Caco-2 (cell line): ENCODE results near the gene AKAP8L. TPM values are rescaled to one million over a fixed set of nuclear protein-coding genes. Genes with fewer than 3 reads are reported as not detected.

Source experiments
- BruUV-seq: library from RNA; stranded (reverse); fragments of 400-500 nt; replicated peaks from 2 replicates; lab custom pipeline; 2021; lab: Mats Ljungman, UMichigan
- CTCF ChIA-PET: fragments of 300-600 bp; sonication (Branson Sonifier 250); formaldehyde crosslinking; loops from one replicate; lab custom pipeline; 2022; ENCODE audit warnings: antibody characterized with exemption; lab: Charles Lee
- POLR2A ChIA-PET: fragments of 300-600 bp; sonication (Branson Sonifier 250); formaldehyde crosslinking; loops from one replicate; lab custom pipeline; 2022; ENCODE audit warnings: antibody characterized with exemption; lab: Charles Lee
- DNase-seq, 2 experiments: peaks; one replicate each; pipeline versions ENCODE4 v3.0.0 to v3.0.0-alpha.2; 2020 to 2022
- H3K27me3 ChIP-seq: replicated peaks from 2 replicates; pipeline ENCODE4 v1.6.0; 2011; ENCODE audit warnings: low read length; ENCODE audit not compliant: control insufficient read depth, insufficient read depth
- H3K36me3 ChIP-seq: 2 replicates; pipeline ENCODE4 v1.5.1; 2011; ENCODE audit warnings: low read length; ENCODE audit not compliant: control insufficient read depth, insufficient read depth
- H3K4me1 ChIP-seq: fragments of 250-450 bp; sonication (Bioruptor Pico); 2 replicates; pipeline ENCODE4 v1.5.1; 2020; ENCODE audit warnings: mild to moderate bottlenecking
- H3K4me3 ChIP-seq: 2 replicates; pipeline ENCODE4 v1.5.1; 2011; ENCODE audit warnings: low read depth, mild to moderate bottlenecking, control low read depth, low read length
- H3K9me3 ChIP-seq: fragments of 250-450 bp; sonication (Bioruptor Pico); 2 replicates; pipeline ENCODE4 v1.5.1; 2020; ENCODE audit warnings: mild to moderate bottlenecking, moderate library complexity
- H3K27ac Mint-ChIP-seq: one replicate; pipeline ENCODE4 v1.8.0; 2022; ENCODE audit warnings: mixed read lengths; ENCODE audit not compliant: unreplicated experiment
- H3K27me3 Mint-ChIP-seq: one replicate; pipeline ENCODE4 v1.8.0; 2022; ENCODE audit warnings: mixed read lengths; ENCODE audit not compliant: insufficient read depth, unreplicated experiment
- H3K36me3 Mint-ChIP-seq: one replicate; pipeline ENCODE4 v1.8.0; 2022; ENCODE audit warnings: mild to moderate bottlenecking, mixed read lengths; ENCODE audit not compliant: insufficient read depth, unreplicated experiment
- H3K4me1 Mint-ChIP-seq: one replicate; pipeline ENCODE4 v1.8.0; 2022; ENCODE audit warnings: low read depth, mixed read lengths; ENCODE audit not compliant: unreplicated experiment
- H3K4me3 Mint-ChIP-seq: one replicate; pipeline ENCODE4 v1.8.0; 2022; ENCODE audit warnings: mild to moderate bottlenecking, moderate library complexity, mixed read lengths; ENCODE audit not compliant: unreplicated experiment
- H3K9me3 Mint-ChIP-seq: one replicate; pipeline ENCODE4 v1.8.0; 2022; ENCODE audit warnings: mixed read lengths; ENCODE audit not compliant: unreplicated experiment
- intact Hi-C: fragments of 100-400 bp; cut with micrococcal nuclease; formaldehyde crosslinking; loops from one replicate; pipeline ENCODE4 v1.10.0; 2022; ENCODE audit not compliant: unreplicated experiment
- total RNA-seq: library from RNA; stranded (reverse); gene quantifications from 2 replicates; pipeline ENCODE4 v1.2.3, GENCODE V29; 2022
- TF ChIP-seq, protein P1 (sequence below), 2 experiments: fragments of 200-600 bp in 1 of 2; IDR thresholded peaks; 1 replicate in 1 of 2; 2 replicates in 1 of 2; pipeline versions ENCODE4 v1.5.1 to v1.8.0; 2011 to 2022; ENCODE audit warnings: antibody characterized with exemption in 1 of 2, control low read depth in 1 of 2, inconsistent platforms in 1 of 2, low read depth in 1 of 2, low read length in 1 of 2, mild to moderate bottlenecking in 1 of 2, moderate library complexity in 1 of 2; ENCODE audit not compliant: insufficient read depth in 1 of 2, severe bottlenecking in 1 of 2, unreplicated experiment in 1 of 2

Gene AKAP8L
- total RNA-seq, 1 experiment from 2014 or later: 112 TPM

- Histone ChIP-seq H3K36me3 (peaks cover 7% of the 10 kb centered on the region; the same call in 1 of the 2 replicates), H3K4me3 (no peak overlapping the region), H3K4me1 (no peaks in the 10 kb centered on the region), H3K9me3 (no peaks in the 10 kb centered on the region), H3K27me3 (no peaks in the 10 kb centered on the region)
- Mint-ChIP-seq H3K4me3 (no peak overlapping the region), H3K36me3 (peaks cover 88% of the 10 kb centered on the region), H3K4me1 (no peaks in the 10 kb centered on the region), H3K27me3 (no peaks in the 10 kb centered on the region), H3K9me3 (no peaks in the 10 kb centered on the region), H3K27ac (no peak overlapping the region)
- no TSS peak for BruUV-seq
- POLR2A ChIA-PET: no interaction called here
- intact Hi-C loops: no loop called here
- no peak for DNase-seq
- TF ChIP-seq, protein P1, sequence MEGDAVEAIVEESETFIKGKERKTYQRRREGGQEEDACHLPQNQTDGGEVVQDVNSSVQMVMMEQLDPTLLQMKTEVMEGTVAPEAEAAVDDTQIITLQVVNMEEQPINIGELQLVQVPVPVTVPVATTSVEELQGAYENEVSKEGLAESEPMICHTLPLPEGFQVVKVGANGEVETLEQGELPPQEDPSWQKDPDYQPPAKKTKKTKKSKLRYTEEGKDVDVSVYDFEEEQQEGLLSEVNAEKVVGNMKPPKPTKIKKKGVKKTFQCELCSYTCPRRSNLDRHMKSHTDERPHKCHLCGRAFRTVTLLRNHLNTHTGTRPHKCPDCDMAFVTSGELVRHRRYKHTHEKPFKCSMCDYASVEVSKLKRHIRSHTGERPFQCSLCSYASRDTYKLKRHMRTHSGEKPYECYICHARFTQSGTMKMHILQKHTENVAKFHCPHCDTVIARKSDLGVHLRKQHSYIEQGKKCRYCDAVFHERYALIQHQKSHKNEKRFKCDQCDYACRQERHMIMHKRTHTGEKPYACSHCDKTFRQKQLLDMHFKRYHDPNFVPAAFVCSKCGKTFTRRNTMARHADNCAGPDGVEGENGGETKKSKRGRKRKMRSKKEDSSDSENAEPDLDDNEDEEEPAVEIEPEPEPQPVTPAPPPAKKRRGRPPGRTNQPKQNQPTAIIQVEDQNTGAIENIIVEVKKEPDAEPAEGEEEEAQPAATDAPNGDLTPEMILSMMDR (IDR thresholded peaks at IDR 0.05; ENCODE audit: insufficient read depth in 1 of 2, low read depth in 1 of 2, low read length in 1 of 2, severe bottlenecking in 1 of 2, unreplicated experiment in 1 of 2): no peak
- CTCF ChIA-PET: no interaction called here
These were observed 47.7 kb downstream of the AKAP8L start for GRCh38 chr19:15371119-15371518.

GRCh38 chr19:15369594-15369891, 49.2 kb downstream of the AKAP8L start:
- no peaks in the 10 kb centered on the region for H3K9me3 Mint-ChIP-seq
- TF ChIP-seq, protein P1 (IDR thresholded peaks at IDR 0.05; ENCODE audit: insufficient read depth in 1 of 2, low read depth in 1 of 2, low read length in 1 of 2, severe bottlenecking in 1 of 2, unreplicated experiment in 1 of 2): no peak
- H3K27ac Mint-ChIP-seq: no peak overlapping the region
- H3K27me3 Mint-ChIP-seq: no peaks in the 10 kb centered on the region
- Histone ChIP-seq H3K9me3 (no peaks in the 10 kb centered on the region), H3K27me3 (no peaks in the 10 kb centered on the region), H3K4me1 (no peaks in the 10 kb centered on the region), H3K4me3 (no peak overlapping the region), H3K36me3 (peaks cover 7% of the 10 kb centered on the region)
- CTCF ChIA-PET: no interaction called here
- intact Hi-C loops: no loop called here
- H3K4me3 Mint-ChIP-seq: no peak overlapping the region
- POLR2A ChIA-PET: interaction anchor here (1.1 kb wide), 1 partner anchor 9 kb away, joined by 5 read pairs; no protein-coding TSS in a partner anchor
- BruUV-seq: no TSS peak
- H3K4me1 Mint-ChIP-seq: no peaks in the 10 kb centered on the region
- peaks cover 94% of the 10 kb centered on the region for H3K36me3 Mint-ChIP-seq
- no peak for DNase-seq

DNA sequence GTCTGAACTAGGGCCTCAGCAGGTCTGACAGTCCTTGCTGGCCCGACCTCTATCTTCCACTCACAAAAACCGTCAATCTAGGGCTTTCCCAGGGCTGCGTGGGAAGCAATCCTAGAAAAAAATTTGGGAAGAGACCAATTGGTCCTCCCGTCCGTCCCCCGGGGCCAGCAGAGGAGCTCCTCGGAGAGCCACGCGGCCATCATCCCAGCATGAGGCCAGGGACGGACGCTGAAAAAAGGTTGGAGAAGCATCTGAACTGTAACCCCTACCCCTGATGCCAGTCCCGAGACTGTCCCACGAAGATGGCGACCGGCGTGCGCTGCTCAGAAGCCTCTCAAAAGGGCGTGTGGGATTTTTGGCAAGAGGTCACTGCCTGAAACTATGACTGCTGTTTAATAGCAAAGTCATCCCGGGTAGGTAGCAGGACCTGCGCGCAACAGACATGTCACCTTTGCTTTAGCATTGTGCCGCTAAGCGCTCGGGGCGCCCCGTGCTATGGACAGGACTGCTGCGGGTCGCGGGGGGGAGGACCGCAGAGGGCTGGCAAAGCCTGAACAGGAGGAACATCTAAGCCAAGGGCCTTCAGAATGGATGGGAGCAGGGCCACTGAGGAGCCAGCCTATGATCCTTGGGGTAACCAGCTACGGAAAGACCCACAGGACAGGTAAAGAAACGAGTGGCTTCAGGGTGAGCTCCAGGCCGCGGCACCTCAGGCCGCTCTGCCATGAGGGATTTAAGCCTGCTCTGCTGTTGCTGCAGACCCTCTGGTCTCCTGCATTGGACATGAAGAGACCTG, 49.8 kb downstream of the AKAP8L start:
- H3K27me3 Mint-ChIP-seq: no peaks in the 10 kb centered on the region

More for the DNA sequence above, 49.8 kb downstream of the AKAP8L start:
- no peak overlapping the region for H3K27ac Mint-ChIP-seq
- ChIA-PET CTCF (interaction anchor here (0.6 kb wide), 1 partner anchor 877 kb away, joined by 3 read pairs; no protein-coding TSS in a partner anchor), POLR2A (no interaction called here)
- no peaks in the 10 kb centered on the region for H3K9me3 ChIP-seq
- H3K4me3 ChIP-seq: no peak overlapping the region
- H3K27me3 ChIP-seq: no peaks in the 10 kb centered on the region
- no peak for DNase-seq
- no TSS peak for BruUV-seq
- no peaks in the 10 kb centered on the region for H3K4me1 Mint-ChIP-seq
- peaks cover 94% of the 10 kb centered on the region for H3K36me3 Mint-ChIP-seq
- no peaks in the 10 kb centered on the region for H3K9me3 Mint-ChIP-seq
- H3K4me1 ChIP-seq: no peaks in the 10 kb centered on the region
- intact Hi-C loops: no loop called here
- peaks cover 7% of the 10 kb centered on the region for H3K36me3 ChIP-seq
- no peak overlapping the region for H3K4me3 Mint-ChIP-seq
- TF ChIP-seq, protein P1 (IDR thresholded peaks at IDR 0.05; ENCODE audit: insufficient read depth in 1 of 2, low read depth in 1 of 2, low read length in 1 of 2, severe bottlenecking in 1 of 2, unreplicated experiment in 1 of 2): no peak
